ENCODE measurements around the gene TMSB4X.

TMSB4X gene

DNA sequence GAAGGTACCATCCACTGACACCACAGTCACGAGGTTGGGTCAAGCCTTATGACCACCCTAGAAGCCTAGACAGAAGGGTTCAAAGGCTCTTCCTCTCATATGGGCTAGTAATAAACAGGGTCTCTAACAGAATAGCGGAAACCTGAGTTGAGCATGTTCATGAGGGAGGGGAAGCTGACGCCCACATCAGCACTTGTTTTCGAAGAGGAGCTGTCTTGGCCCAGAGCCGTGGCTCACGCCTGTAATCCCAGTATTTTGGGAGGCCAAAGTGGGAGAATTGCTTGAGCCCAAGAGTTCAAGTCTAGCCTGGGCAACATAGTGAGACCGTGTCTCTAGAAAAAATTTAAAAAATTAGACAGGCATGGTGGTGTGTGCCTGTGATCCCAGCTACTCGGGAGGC is 21.5 kb upstream of the TMSB4X start:
- no peaks in the 10 kb centered on the region for H3K9me3 ChIP-seq (ENCODE audit: control insufficient read depth, insufficient read depth, low read length)
- H3K4me1 ChIP-seq (ENCODE audit: control insufficient read depth, low read length) = peaks cover 93% of the 10 kb centered on the region
- no peak overlapping the region for H3K4me2 ChIP-seq (ENCODE audit: low read length)

GRCh38 chrX:12954376-12954775 is 20.5 kb upstream of the TMSB4X start:
- Histone ChIP-seq H4K20me1 (ENCODE audit: control insufficient read depth, insufficient read depth, low read depth, low read length) (no peaks in the 10 kb centered on the region), H3K4me2 (ENCODE audit: low read length) (peak overlapping the region; percentile 97), H3K36me3 (ENCODE audit: control insufficient read depth, low read length) (peaks cover 3% of the 10 kb centered on the region; the same call in 1 of the 2 replicates), H3K4me3 (ENCODE audit: low read length) (peak overlapping the region; percentile 70), H3K79me2 (ENCODE audit: control insufficient read depth, low read length) (peaks cover 7% of the 10 kb centered on the region; the same call in 1 of the 2 replicates), H3K9me3 (ENCODE audit: control insufficient read depth, insufficient read depth, low read length) (no peaks in the 10 kb centered on the region), H3K4me1 (ENCODE audit: control insufficient read depth, low read length) (peaks cover 91% of the 10 kb centered on the region), H3K27ac (ENCODE audit: low read depth, low read length) (peak overlapping the region; percentile 100), H3K9me2 (replicated peaks; ENCODE audit: control insufficient read depth, low read length) (no peaks in the 10 kb centered on the region), H3F3A (ENCODE audit: control insufficient read depth, insufficient read depth) (peaks cover 27% of the 10 kb centered on the region), H3K27me3 (ENCODE audit: control insufficient read depth, low read length) (no peaks in the 10 kb centered on the region)
- TF ChIP-seq EZH2phosphoT487 (IDR thresholded peaks at IDR 0.05; ENCODE audit: borderline replicate concordance, low read length) = no peak
- TF ChIP-seq, protein P1, sequence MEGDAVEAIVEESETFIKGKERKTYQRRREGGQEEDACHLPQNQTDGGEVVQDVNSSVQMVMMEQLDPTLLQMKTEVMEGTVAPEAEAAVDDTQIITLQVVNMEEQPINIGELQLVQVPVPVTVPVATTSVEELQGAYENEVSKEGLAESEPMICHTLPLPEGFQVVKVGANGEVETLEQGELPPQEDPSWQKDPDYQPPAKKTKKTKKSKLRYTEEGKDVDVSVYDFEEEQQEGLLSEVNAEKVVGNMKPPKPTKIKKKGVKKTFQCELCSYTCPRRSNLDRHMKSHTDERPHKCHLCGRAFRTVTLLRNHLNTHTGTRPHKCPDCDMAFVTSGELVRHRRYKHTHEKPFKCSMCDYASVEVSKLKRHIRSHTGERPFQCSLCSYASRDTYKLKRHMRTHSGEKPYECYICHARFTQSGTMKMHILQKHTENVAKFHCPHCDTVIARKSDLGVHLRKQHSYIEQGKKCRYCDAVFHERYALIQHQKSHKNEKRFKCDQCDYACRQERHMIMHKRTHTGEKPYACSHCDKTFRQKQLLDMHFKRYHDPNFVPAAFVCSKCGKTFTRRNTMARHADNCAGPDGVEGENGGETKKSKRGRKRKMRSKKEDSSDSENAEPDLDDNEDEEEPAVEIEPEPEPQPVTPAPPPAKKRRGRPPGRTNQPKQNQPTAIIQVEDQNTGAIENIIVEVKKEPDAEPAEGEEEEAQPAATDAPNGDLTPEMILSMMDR (IDR thresholded peaks at IDR 0.05; ENCODE audit: low read depth, low read length, poor library complexity, severe bottlenecking) = no peak

More for the DNA sequence above, 21.5 kb upstream of the TMSB4X start:
- H3K79me2 ChIP-seq (ENCODE audit: control insufficient read depth, low read length) = peaks cover 7% of the 10 kb centered on the region; the same call in 1 of the 2 replicates
- peaks cover 24% of the 10 kb centered on the region for H3F3A ChIP-seq (ENCODE audit: control insufficient read depth, insufficient read depth)
- TF ChIP-seq EZH2phosphoT487 (IDR thresholded peaks at IDR 0.05; ENCODE audit: borderline replicate concordance, low read length) = no peak
- TF ChIP-seq, protein P1 (IDR thresholded peaks at IDR 0.05; ENCODE audit: low read depth, low read length, poor library complexity, severe bottlenecking) = no peak
- H3K9me2 ChIP-seq (replicated peaks; ENCODE audit: control insufficient read depth, low read length) = no peaks in the 10 kb centered on the region
- H3K27me3 ChIP-seq (ENCODE audit: control insufficient read depth, low read length) = no peaks in the 10 kb centered on the region
- H3K36me3 ChIP-seq (ENCODE audit: control insufficient read depth, low read length) = peaks cover 3% of the 10 kb centered on the region; the same call in 1 of the 2 replicates
- H3K4me3 ChIP-seq (ENCODE audit: low read length) = no peak overlapping the region
- no peak overlapping the region for H3K27ac ChIP-seq (ENCODE audit: low read depth, low read length)
- H4K20me1 ChIP-seq (ENCODE audit: control insufficient read depth, insufficient read depth, low read depth, low read length) = no peaks in the 10 kb centered on the region

DNA sequence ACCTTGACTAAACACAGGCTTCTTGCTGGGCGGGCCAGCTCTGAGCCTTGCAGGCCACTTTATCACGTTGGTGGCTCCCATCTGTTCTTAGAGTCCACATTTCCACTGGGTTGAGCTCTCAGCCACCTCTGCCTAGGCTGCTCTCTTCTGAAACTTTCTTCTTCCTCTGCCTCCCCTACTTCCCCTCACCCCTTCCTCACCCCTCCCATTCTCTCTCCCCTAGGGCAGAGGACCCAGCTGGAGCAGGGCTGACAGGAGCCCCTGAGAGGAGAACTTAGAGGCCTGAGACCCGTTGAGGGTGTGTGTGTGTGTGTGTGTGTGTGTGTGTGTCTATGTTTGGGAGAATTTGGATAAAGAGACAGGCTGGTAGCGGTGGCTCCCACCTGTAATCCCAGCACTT is 19.9 kb upstream of the TMSB4X start:
- H3K9me3 ChIP-seq (ENCODE audit: control insufficient read depth, insufficient read depth, low read length) = no peaks in the 10 kb centered on the region
- no peaks in the 10 kb centered on the region for H3K27me3 ChIP-seq (ENCODE audit: control insufficient read depth, low read length)
- no peaks in the 10 kb centered on the region for H4K20me1 ChIP-seq (ENCODE audit: control insufficient read depth, insufficient read depth, low read depth, low read length)
- no peak for TF ChIP-seq EZH2phosphoT487 (IDR thresholded peaks at IDR 0.05; ENCODE audit: borderline replicate concordance, low read length)
- TF ChIP-seq, protein P1 (IDR thresholded peaks at IDR 0.05; ENCODE audit: low read depth, low read length, poor library complexity, severe bottlenecking) = no peak
- no peaks in the 10 kb centered on the region for H3K9me2 ChIP-seq (replicated peaks; ENCODE audit: control insufficient read depth, low read length)
- peak overlapping the region; percentile 97 for H3K4me2 ChIP-seq (ENCODE audit: low read length)
- H3F3A ChIP-seq (ENCODE audit: control insufficient read depth, insufficient read depth) = peaks cover 27% of the 10 kb centered on the region
- peak overlapping the region; percentile 70 for H3K4me3 ChIP-seq (ENCODE audit: low read length)
- peak overlapping the region; percentile 100 for H3K27ac ChIP-seq (ENCODE audit: low read depth, low read length)
- H3K79me2 ChIP-seq (ENCODE audit: control insufficient read depth, low read length) = peaks cover 7% of the 10 kb centered on the region; the same call in 1 of the 2 replicates
- peaks cover 3% of the 10 kb centered on the region; the same call in 1 of the 2 replicates for H3K36me3 ChIP-seq (ENCODE audit: control insufficient read depth, low read length)
- H3K4me1 ChIP-seq (ENCODE audit: control insufficient read depth, low read length) = peaks cover 91% of the 10 kb centered on the region
